Kasumi-1 (cell line): Measurements from ENCODE around the gene IL11.

ENCODE experiments used
- DNase-seq, 2 experiments: peaks; one replicate each; lab custom pipeline; 2025; lab: John Stamatoyannopoulos, UW

Gene IL11

GRCh38 chr19:55324662-55325061, 45.6 kb downstream of the IL11 start:
- no peak for DNase-seq

GRCh38 chr19:55322204-55322885, 47.9 kb downstream of the IL11 start:
- no peak for DNase-seq

GRCh38 chr19:55321466-55322137, 48.7 kb downstream of the IL11 start:
- no peak for DNase-seq

GRCh38 chr19:55320844-55321419, 49.3 kb downstream of the IL11 start:
- no peak for DNase-seq

GRCh38 chr19:55319785-55320184, 50.5 kb downstream of the IL11 start:
- no peak for DNase-seq

GRCh38 chr19:55316646-55317045, 53.6 kb downstream of the IL11 start:
- no peak for DNase-seq

- no peak for DNase-seq
Observed at GRCh38 chr19:55315956-55316525, 54.2 kb downstream of the IL11 start.

GRCh38 chr19:55314396-55314795, 55.9 kb downstream of the IL11 start:
- no peak for DNase-seq
